DND-41 (cell line): ENCODE measurements around the gene FBXO11.

Experiments used
- ATAC-seq: fragments of 200-7000 bp; cut with Tn5 transposase; 3 replicates; pipeline ENCODE4 v1.9.1; 2021; ENCODE audit warnings: low read depth; ENCODE audit not compliant: insufficient read depth
- DNase-seq: peaks from one replicate; pipeline ENCODE4 v3.0.0-alpha.2; 2020
- H2AFZ ChIP-seq: 2 replicates; pipeline ENCODE4 v1.6.0; 2012; ENCODE audit warnings: low read depth, low read length
- H3K27ac ChIP-seq: 2 replicates; pipeline ENCODE4 v1.5.1; 2012; ENCODE audit warnings: low read length, inconsistent platforms
- H3K27me3 ChIP-seq: fragments of 200-600 bp; sonication (generic); 2 replicates; pipeline ENCODE4 v1.6.0; 2012; ENCODE audit warnings: low read length, mild to moderate bottlenecking, inconsistent platforms; ENCODE audit not compliant: insufficient read depth, poor library complexity
- H3K36me3 ChIP-seq: 2 replicates; pipeline ENCODE4 v1.5.1; 2012; ENCODE audit warnings: low read length, inconsistent platforms; ENCODE audit not compliant: insufficient read depth
- H3K4me1 ChIP-seq: 2 replicates; pipeline ENCODE4 v1.5.1; 2012; ENCODE audit warnings: mild to moderate bottlenecking, low read length; ENCODE audit not compliant: insufficient read depth
- H3K4me2 ChIP-seq: 2 replicates; pipeline ENCODE4 v1.6.0; 2012; ENCODE audit warnings: mild to moderate bottlenecking, moderate library complexity, low read length, inconsistent platforms; ENCODE audit not compliant: insufficient read depth
- H3K4me3 ChIP-seq, 2 experiments: fragments of 200-600 bp in 1 of 2; shearing (Covaris generic) in 1 of 2; 2 replicates each; pipeline ENCODE4 v1.5.1; 2012 to 2016; ENCODE audit warnings: inconsistent platforms in 2 of 2, low read length in 2 of 2, mild to moderate bottlenecking in 2 of 2, low read depth in 1 of 2, moderate library complexity in 1 of 2
- H3K79me2 ChIP-seq: 2 replicates; pipeline ENCODE4 v1.6.0; 2012; ENCODE audit warnings: low read length, inconsistent platforms; ENCODE audit not compliant: insufficient read depth
- H3K9ac ChIP-seq: 2 replicates; pipeline ENCODE4 v1.6.0; 2012; ENCODE audit warnings: low read depth, mild to moderate bottlenecking, inconsistent platforms, low read length, moderate library complexity
- H3K9me3 ChIP-seq: 2 replicates; pipeline ENCODE4 v1.5.1; 2012; ENCODE audit warnings: low read length, moderate library complexity, mild to moderate bottlenecking, inconsistent platforms; ENCODE audit not compliant: insufficient read depth, severe bottlenecking
- H4K20me1 ChIP-seq: 2 replicates; pipeline ENCODE4 v1.6.0; 2012; ENCODE audit warnings: low read length; ENCODE audit not compliant: insufficient read depth
- EZH2 ChIP-seq: IDR thresholded peaks from 3 replicates; pipeline ENCODE4 v1.6.1; 2012; ENCODE audit warnings: borderline replicate concordance, low read depth, mild to moderate bottlenecking, moderate library complexity, low read length, inconsistent platforms; ENCODE audit not compliant: severe bottlenecking
- TF ChIP-seq, protein P1 (sequence below): IDR thresholded peaks from 2 replicates; pipeline ENCODE4 v1.5.1; 2012; ENCODE audit warnings: borderline replicate concordance, low read length, moderate library complexity, mild to moderate bottlenecking; ENCODE audit not compliant: poor library complexity, severe bottlenecking; ENCODE audit errors: extremely low read depth

FBXO11 gene

DNA sequence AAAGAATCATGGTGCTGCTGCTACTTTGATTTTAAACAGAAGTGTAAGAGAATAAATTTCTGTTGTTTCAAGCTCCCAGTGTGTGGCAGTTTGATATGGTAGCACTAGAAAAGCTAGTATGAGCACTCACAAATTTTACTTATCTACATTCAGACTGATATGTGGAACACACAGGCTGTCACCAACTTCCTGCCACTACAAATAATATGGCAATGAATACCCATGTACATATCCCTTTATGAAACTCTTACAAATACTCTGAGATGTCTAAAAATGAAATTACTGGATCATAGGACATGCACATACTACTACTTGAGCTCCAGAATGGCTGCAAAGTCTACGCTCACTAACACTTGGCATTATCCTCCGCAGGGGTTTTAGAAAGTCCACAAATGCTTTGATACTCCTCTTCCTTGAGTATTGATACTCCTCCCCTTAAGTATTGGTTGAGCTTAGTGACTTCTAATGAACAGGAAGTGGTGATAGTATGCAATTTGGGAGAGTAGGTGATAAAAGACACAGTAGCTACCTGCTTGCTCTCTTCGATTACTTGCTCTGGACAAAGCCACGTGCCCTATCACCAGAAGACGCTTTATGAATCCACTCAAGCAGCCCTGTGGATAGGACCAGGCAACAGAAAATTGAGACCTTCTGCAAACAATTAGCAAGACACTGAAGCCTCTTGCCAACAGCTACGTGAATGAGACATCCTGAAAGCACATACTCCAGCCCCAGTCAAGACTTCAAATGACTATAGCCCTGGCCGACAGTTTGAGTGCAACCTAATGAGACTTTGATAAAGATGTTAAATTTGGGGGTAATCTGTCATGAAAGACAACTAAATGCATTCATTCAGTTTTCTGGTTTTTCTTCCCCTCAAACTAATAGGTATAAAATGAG, 35.4 kb downstream of the FBXO11 start:
- DNase-seq (no peak), ATAC-seq (no peak)
- no peak overlapping the region for H3K27ac ChIP-seq
- no peak overlapping the region for H3K4me3 ChIP-seq
- TF ChIP-seq, protein P1, sequence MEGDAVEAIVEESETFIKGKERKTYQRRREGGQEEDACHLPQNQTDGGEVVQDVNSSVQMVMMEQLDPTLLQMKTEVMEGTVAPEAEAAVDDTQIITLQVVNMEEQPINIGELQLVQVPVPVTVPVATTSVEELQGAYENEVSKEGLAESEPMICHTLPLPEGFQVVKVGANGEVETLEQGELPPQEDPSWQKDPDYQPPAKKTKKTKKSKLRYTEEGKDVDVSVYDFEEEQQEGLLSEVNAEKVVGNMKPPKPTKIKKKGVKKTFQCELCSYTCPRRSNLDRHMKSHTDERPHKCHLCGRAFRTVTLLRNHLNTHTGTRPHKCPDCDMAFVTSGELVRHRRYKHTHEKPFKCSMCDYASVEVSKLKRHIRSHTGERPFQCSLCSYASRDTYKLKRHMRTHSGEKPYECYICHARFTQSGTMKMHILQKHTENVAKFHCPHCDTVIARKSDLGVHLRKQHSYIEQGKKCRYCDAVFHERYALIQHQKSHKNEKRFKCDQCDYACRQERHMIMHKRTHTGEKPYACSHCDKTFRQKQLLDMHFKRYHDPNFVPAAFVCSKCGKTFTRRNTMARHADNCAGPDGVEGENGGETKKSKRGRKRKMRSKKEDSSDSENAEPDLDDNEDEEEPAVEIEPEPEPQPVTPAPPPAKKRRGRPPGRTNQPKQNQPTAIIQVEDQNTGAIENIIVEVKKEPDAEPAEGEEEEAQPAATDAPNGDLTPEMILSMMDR = no peak
- no peak for TF ChIP-seq EZH2
- no peak overlapping the region for H2AFZ ChIP-seq
- peaks cover 100% of the 10 kb centered on the region for H3K79me2 ChIP-seq
- H3K4me1 ChIP-seq = no peaks in the 10 kb centered on the region
- no peak overlapping the region for H3K9ac ChIP-seq
- H3K4me2 ChIP-seq = no peak overlapping the region
- H4K20me1 ChIP-seq = peaks cover 74% of the 10 kb centered on the region
- H3K9me3 ChIP-seq = no peaks in the 10 kb centered on the region
- peaks cover 29% of the 10 kb centered on the region for H3K36me3 ChIP-seq
- no peaks in the 10 kb centered on the region for H3K27me3 ChIP-seq

DNA sequence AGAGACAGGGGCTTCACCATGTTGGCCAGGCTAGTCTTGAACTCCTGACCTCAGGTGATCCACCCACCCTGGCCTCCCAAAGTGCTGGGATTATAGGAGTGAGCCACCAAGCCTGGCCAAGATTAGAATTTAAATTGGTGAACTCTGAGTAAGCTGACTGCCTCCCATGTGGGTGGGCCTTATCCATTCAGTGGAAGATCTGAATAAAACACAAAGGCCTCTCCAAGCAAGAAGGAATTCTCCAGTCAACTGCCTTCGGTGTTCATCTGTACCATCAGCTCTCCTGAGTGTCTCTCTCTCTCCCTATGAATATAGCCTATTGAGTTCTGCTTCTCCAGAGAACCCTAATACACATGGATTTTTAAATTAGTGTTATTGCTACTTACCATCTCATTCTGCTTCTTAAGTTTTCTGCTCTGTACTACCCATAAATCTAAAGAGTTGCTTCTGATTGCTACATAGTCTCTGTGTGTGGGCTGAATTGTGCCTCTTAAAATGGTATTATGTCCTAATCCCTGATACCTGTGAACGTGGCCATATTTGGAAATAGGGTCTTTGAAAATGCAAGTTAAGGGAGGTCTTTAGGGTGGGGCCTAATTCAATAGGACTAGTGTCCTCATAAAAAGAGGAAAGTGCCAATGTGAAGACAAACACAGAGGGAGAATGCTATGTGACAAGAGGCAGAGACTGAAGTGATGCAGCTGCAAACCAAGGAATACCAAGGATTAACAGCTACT, 36.3 kb downstream of the FBXO11 start:
- peaks cover 79% of the 10 kb centered on the region for H4K20me1 ChIP-seq
- H3K36me3 ChIP-seq = peaks cover 32% of the 10 kb centered on the region
- no peak overlapping the region for H3K27ac ChIP-seq
- ATAC-seq (no peak), DNase-seq (no peak)
- no peaks in the 10 kb centered on the region for H3K4me1 ChIP-seq
- TF ChIP-seq, protein P1 = no peak
- TF ChIP-seq EZH2 = no peak
- peaks cover 100% of the 10 kb centered on the region for H3K79me2 ChIP-seq
- no peak overlapping the region for H2AFZ ChIP-seq
- no peaks in the 10 kb centered on the region for H3K27me3 ChIP-seq
- H3K9ac ChIP-seq = no peak overlapping the region
- no peak overlapping the region for H3K4me2 ChIP-seq
- no peak overlapping the region for H3K4me3 ChIP-seq
- H3K9me3 ChIP-seq = no peaks in the 10 kb centered on the region

DNA sequence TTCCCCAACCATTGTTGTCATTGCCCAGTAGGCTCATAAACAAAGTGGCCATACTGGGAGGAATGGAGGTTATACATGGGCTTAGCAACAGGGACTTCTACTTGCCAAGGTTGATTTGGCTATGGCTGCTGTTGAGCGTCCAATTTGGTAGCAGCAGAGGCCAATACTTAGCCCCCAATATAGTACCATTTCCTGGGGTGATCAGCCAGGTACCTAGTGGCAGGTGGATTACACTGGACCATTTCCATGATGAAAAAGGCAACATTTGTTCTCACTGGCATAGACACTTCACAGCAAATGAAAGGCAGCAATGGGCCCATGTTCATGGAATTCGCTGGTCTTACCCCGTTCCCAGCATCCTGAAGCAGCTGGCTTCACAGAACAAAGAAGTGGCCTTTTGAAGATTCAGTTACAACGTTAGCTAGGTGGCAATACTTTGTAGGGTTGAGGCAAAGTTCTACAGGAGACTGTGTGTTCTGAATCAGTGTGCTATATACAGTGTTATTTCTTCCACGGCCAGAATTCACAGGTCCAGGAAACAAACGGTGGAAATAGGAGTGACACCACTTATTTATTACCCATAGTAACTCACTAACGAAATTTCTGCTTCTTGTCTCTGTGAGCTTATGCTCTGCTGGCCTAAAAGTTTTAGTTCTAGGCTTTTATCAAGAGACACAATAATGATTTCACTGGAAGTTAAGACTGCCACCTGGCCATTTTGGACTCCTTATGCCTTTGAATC, 37.5 kb downstream of the FBXO11 start:
- no peaks in the 10 kb centered on the region for H3K27me3 ChIP-seq
- DNase-seq (no peak), ATAC-seq (no peak)
- TF ChIP-seq, protein P1 = no peak
- no peak for TF ChIP-seq EZH2
- no peak overlapping the region for H3K27ac ChIP-seq
- H4K20me1 ChIP-seq = peaks cover 84% of the 10 kb centered on the region
- H3K4me2 ChIP-seq = no peak overlapping the region
- peaks cover 31% of the 10 kb centered on the region for H3K36me3 ChIP-seq
- no peaks in the 10 kb centered on the region for H3K4me1 ChIP-seq
- no peaks in the 10 kb centered on the region for H3K9me3 ChIP-seq
- H3K4me3 ChIP-seq = no peak overlapping the region
- H3K9ac ChIP-seq = no peak overlapping the region
- peaks cover 100% of the 10 kb centered on the region for H3K79me2 ChIP-seq
- no peak overlapping the region for H2AFZ ChIP-seq
